HepG2 (cell line): ENCODE results near the gene MARF1. TPM values are rescaled to one million over a fixed set of nuclear protein-coding genes. Genes with fewer than 3 reads are reported as not detected.

Experiments used
- CBX5 ChIP-seq: sonication (generic); formaldehyde crosslinking; IDR thresholded peaks from 2 replicates; pipeline ENCODE4 v1.4.0; 2020; ENCODE audit warnings: missing genetic modification reagents, borderline replicate concordance
- HOXA9 ChIP-seq: sonication (generic); formaldehyde crosslinking; IDR thresholded peaks from 2 replicates; pipeline ENCODE4 v1.8.1; 2022; ENCODE audit warnings: missing genetic modification reagents, mild to moderate bottlenecking, moderate library complexity, borderline replicate concordance
- IRX3 ChIP-seq: sonication (generic); formaldehyde crosslinking; IDR thresholded peaks from 2 replicates; pipeline ENCODE4 v1.8.1; 2023; ENCODE audit warnings: mild to moderate bottlenecking, low read depth, missing genetic modification reagents, borderline replicate concordance
- KLF9 ChIP-seq: IDR thresholded peaks from 2 replicates; pipeline ENCODE4 v1.6.1; 2016; ENCODE audit warnings: low read depth
- MEIS2 ChIP-seq: sonication (generic); formaldehyde crosslinking; IDR thresholded peaks from 2 replicates; pipeline ENCODE4 v1.9.0; 2021; ENCODE audit warnings: mild to moderate bottlenecking, missing genetic modification reagents
- MTA1 ChIP-seq: sonication (generic); formaldehyde crosslinking; IDR thresholded peaks from 2 replicates; pipeline ENCODE4 v1.4.0; 2020; ENCODE audit warnings: missing genetic modification reagents, mild to moderate bottlenecking, borderline replicate concordance
- MXI1 ChIP-seq: IDR thresholded peaks from 3 replicates; pipeline ENCODE4 v1.6.1; 2012; ENCODE audit warnings: low read depth, low read length, inconsistent platforms, borderline replicate concordance
- POLR2G ChIP-seq: fragments of 200-400 bp; formaldehyde crosslinking; IDR thresholded peaks from 2 replicates; pipeline ENCODE4 v1.6.1; 2018; ENCODE audit warnings: mild to moderate bottlenecking, low read depth, low read length, moderate library complexity
- RNF2 ChIP-seq: fragments of 450-650 bp; conservative IDR thresholded peaks from 2 replicates; pipeline ENCODE4 v1.6.1; 2016; ENCODE audit warnings: low read depth
- TBL1XR1 ChIP-seq: fragments of 150-350 bp; IDR thresholded peaks from 2 replicates; pipeline ENCODE4 v1.6.1; 2014; ENCODE audit warnings: borderline replicate concordance, low read length; ENCODE audit not compliant: partially characterized antibody
- THYN1 ChIP-seq: sonication (generic); formaldehyde crosslinking; IDR thresholded peaks from 2 replicates; pipeline ENCODE4 v1.8.1; 2023; ENCODE audit warnings: low read depth, mild to moderate bottlenecking, moderate library complexity, missing genetic modification reagents, borderline replicate concordance
- ZFP82 ChIP-seq: sonication (generic); formaldehyde crosslinking; IDR thresholded peaks from 2 replicates; pipeline ENCODE4 v1.5.1; 2020; ENCODE audit warnings: mild to moderate bottlenecking, missing genetic modification reagents, borderline replicate concordance
- ZNF136 ChIP-seq: sonication (generic); formaldehyde crosslinking; IDR thresholded peaks from 2 replicates; pipeline ENCODE4 v1.8.1; 2022; ENCODE audit warnings: low read depth, mild to moderate bottlenecking, moderate library complexity, missing genetic modification reagents
- ZNF230 ChIP-seq: sonication (generic); formaldehyde crosslinking; IDR thresholded peaks from 2 replicates; pipeline ENCODE4 v1.4.0; 2020; ENCODE audit warnings: mild to moderate bottlenecking, missing genetic modification reagents
- ZNF441 ChIP-seq: sonication (generic); formaldehyde crosslinking; IDR thresholded peaks from 2 replicates; pipeline ENCODE4 v1.7.0; 2021; ENCODE audit warnings: missing genetic modification reagents, borderline replicate concordance
- ZNF557 ChIP-seq: sonication (generic); formaldehyde crosslinking; IDR thresholded peaks from 2 replicates; pipeline ENCODE4 v1.4.0; 2020; ENCODE audit warnings: missing genetic modification reagents
- ZNF678 ChIP-seq: sonication (generic); formaldehyde crosslinking; IDR thresholded peaks from 2 replicates; pipeline ENCODE4 v1.4.0; 2020; ENCODE audit warnings: mild to moderate bottlenecking, missing genetic modification reagents
- ZNF709 ChIP-seq: sonication (generic); formaldehyde crosslinking; IDR thresholded peaks from 2 replicates; pipeline ENCODE4 v1.5.0; 2020; ENCODE audit warnings: mild to moderate bottlenecking, missing genetic modification reagents
- ZSCAN12 ChIP-seq: sonication (generic); formaldehyde crosslinking; IDR thresholded peaks from 2 replicates; pipeline ENCODE4 v1.9.0; 2021; ENCODE audit warnings: mild to moderate bottlenecking, missing genetic modification reagents
- polyA plus RNA-seq, 8 experiments: library from polyadenylated mRNA; depleted of rRNA in 3 of 8; stranded (reverse) in 7 of 8; unstranded in 1 of 8; fragments of >200 nt; fragmentation: Illumina TruSeq in 4 of 8; extraction: Trizol in 4 of 8; gene quantifications; 2 replicates each; pipeline versions ENCODE4 v1.2.1 to v1.2.3, GENCODE V29; 2011 to 2016; ENCODE audit warnings: low read depth in 4 of 8, missing spikeins in 1 of 8, mixed read lengths in 1 of 8; ENCODE audit not compliant: insufficient read depth in 1 of 8
- total RNA-seq, 5 experiments: library from RNA; depleted of rRNA; stranded (reverse); fragments of >200 nt; fragmentation: Illumina TruSeq; extraction: Trizol; gene quantifications; 2 replicates each; pipeline ENCODE4 v1.2.3, GENCODE V29; 2016; ENCODE audit warnings: low read depth in 1 of 5
- TF ChIP-seq, protein P1 (sequence below): sonication (generic); formaldehyde crosslinking; IDR thresholded peaks from 2 replicates; pipeline ENCODE4 v1.4.0; 2020; ENCODE audit warnings: missing genetic modification reagents, borderline replicate concordance
- TF ChIP-seq, protein P2 (sequence below), 2 experiments: sonication (generic) in 1 of 2; formaldehyde crosslinking in 1 of 2; IDR thresholded peaks; 2 replicates each; pipeline versions ENCODE4 v1.5.1 to v1.6.1; 2011 to 2020; ENCODE audit warnings: borderline replicate concordance in 1 of 2, low read depth in 1 of 2, low read length in 1 of 2, mild to moderate bottlenecking in 1 of 2, missing genetic modification reagents in 1 of 2, moderate library complexity in 1 of 2

The MARF1 gene
- total and polyA plus RNA-seq, 2 of the 13 experiments (the other 11 are each of a cell fraction or from before 2014, with no cell fraction given): 8.7 to 20.7 TPM

DNA sequence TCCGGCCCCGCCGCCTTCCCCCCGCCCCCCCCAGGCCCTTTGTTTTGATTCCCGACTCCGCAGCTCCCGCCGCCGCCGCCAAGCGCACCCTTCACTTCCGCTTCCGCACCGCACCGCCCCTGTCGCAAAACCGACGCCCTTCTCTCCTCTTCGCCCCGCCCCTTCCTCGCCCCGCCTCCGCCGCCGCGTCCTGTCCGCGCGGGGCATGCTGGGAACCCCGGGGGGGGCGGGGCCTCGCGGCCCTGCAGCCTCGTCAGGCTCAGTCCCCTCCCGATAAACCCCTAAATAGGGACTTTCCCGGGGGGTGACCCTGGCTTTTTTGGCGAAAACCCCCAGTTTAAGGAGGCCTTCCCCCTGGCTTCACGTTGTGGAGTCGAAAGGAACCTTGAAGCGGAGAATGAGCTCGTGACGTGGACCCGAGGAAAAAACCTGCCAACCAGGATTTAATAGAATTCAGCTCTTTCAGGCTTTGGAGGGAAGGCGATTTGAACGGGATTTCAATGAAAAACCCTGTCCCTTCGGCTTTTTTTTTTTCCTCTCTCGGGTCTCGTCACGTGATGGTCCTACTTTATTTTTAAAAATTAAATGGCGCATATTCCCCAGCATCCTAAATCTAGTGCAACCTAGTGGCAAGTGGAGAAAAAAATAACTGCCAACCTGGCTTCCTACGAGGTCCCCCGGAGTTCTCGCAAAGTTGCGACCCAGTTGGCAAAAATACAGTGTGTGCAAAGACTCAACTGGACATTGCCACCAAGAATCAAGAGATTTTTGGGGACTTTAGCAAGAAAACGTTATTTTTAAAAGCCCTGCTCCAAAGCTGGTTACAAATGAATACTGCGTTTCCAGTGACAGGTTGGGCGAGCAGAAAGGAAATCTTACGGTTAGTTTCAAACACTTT is at the start of gene MARF1 (continued):
- TF ChIP-seq MXI1 (peak; percentile 27; the same call in 2 of the 3 replicates), KLF9 (CRISPR knock-in tag) (peak; percentile 59; the same call in 1 of the 2 replicates), RNF2 (no peak), POLR2G (peak; percentile 99), TBL1XR1 (peak; percentile 78), ZNF230 (peak; percentile 13; the same call in 1 of the 2 replicates), ZFP82 (CRISPR knock-in tag) (0 out of 2 replicates have a peak, but pooled peaks have one; percentile 26), ZNF678 (CRISPR knock-in tag) (no peak), ZSCAN12 (CRISPR knock-in tag) (0 out of 2 replicates have a peak, but pooled peaks have one; percentile 52), ZNF709 (CRISPR knock-in tag) (0 out of 2 replicates have a peak, but pooled peaks have one; percentile 34), ZNF136 (CRISPR knock-in tag) (no peak; the same call in none of the 2 replicates), ZNF557 (CRISPR knock-in tag) (no peak), MTA1 (CRISPR knock-in tag) (peak; percentile 4; the same call in 1 of the 2 replicates), ZNF441 (CRISPR knock-in tag) (no peak), HOXA9 (CRISPR knock-in tag) (no peak), CBX5 (0 out of 2 replicates have a peak, but pooled peaks have one; percentile 23), THYN1 (peak; percentile 83; the same call in 1 of the 2 replicates), IRX3 (CRISPR knock-in tag) (peak; percentile 58; the same call in 1 of the 2 replicates), MEIS2 (peak; percentile 55)
- TF ChIP-seq, protein P1, sequence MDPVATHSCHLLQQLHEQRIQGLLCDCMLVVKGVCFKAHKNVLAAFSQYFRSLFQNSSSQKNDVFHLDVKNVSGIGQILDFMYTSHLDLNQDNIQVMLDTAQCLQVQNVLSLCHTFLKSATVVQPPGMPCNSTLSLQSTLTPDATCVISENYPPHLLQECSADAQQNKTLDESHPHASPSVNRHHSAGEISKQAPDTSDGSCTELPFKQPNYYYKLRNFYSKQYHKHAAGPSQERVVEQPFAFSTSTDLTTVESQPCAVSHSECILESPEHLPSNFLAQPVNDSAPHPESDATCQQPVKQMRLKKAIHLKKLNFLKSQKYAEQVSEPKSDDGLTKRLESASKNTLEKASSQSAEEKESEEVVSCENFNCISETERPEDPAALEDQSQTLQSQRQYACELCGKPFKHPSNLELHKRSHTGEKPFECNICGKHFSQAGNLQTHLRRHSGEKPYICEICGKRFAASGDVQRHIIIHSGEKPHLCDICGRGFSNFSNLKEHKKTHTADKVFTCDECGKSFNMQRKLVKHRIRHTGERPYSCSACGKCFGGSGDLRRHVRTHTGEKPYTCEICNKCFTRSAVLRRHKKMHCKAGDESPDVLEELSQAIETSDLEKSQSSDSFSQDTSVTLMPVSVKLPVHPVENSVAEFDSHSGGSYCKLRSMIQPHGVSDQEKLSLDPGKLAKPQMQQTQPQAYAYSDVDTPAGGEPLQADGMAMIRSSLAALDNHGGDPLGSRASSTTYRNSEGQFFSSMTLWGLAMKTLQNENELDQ: 0 out of 2 replicates have a peak, but pooled peaks have one; percentile 48
- TF ChIP-seq, protein P2, sequence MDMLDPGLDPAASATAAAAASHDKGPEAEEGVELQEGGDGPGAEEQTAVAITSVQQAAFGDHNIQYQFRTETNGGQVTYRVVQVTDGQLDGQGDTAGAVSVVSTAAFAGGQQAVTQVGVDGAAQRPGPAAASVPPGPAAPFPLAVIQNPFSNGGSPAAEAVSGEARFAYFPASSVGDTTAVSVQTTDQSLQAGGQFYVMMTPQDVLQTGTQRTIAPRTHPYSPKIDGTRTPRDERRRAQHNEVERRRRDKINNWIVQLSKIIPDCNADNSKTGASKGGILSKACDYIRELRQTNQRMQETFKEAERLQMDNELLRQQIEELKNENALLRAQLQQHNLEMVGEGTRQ (IDR thresholded peaks at IDR 0.05; ENCODE audit: low read depth, low read length): peak; percentile 88
- TF ChIP-seq, protein P2 (CRISPR knock-in tag; IDR thresholded peaks at IDR 0.05; ENCODE audit: borderline replicate concordance): peak; percentile 97
